ENCODE results near the gene ID3. TPM values are rescaled to one million over a fixed set of nuclear protein-coding genes. Genes with fewer than 3 reads are reported as not detected.

ID3 gene
- total and polyA plus RNA-seq, 8 donors = 79.4 to 1,101 (median 129) TPM

- H3K27me3 ChIP-seq = no peaks in the 10 kb centered on the region
- H3K4me3 ChIP-seq = no peak overlapping the region
Measured at GRCh38 chr1:23601968-23602876, 42.9 kb upstream of the ID3 start.

DNA sequence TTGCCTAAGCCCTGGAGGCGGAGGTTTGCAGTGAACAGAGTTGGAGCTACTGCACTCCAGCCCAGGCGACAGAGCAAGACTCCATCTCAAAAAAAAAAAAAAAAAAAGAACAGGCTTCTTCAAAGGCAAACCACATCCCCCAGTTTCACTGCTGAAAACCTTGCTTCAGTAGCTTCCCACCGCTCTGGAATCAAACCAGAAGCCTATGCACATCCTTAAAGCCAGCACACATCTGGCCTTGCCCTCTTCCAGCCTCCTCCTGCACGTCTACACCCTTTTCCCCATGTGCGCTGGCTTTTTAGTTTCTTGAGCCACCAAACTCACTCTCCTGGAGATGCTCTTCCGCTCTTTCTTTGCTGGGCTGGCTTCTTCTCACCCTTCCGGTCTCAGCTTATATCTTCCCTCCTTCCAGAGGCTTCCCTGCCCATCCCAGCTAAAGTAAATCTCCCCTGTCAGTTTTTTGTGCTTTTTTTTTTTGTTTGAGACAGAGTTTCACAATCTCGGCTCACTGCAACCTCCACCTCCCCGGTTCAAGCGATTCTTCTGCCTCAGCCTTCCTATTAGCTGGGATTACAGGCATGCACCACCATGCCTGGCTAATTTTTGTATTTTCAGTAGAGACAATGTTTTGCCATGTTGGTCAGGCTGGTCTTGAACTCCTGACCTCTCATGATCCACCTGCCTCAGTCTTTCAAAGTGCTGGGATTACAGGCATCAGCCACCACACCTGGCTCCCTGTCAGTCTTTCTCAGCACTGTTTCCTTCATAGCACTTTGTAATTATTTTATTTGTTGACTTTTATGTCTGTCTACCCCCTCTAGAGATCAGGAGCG, 42.0 kb upstream of the ID3 start:
- Histone ChIP-seq H3K4me1 (no peaks in the 10 kb centered on the region), H3K27ac (no peak overlapping the region), H3K36me3 (no peaks in the 10 kb centered on the region), H3K27me3 (no peaks in the 10 kb centered on the region), H3K4me3 (no peak overlapping the region), H3K9me3 (no peaks in the 10 kb centered on the region)
- intact Hi-C loops (cut with DNase I; ENCODE audit: low total_unique reads) = no loop called here
- 82 to 88% (median 85%) methylated on average over 11 of the region's 11 CpGs for WGBS, 5 donors
- no peak for DNase-seq
- TF ChIP-seq CTCF (IDR thresholded peaks at IDR 0.05) (no peak), POLR2AphosphoS5 (IDR thresholded peaks at IDR 0.05) (no peak), POLR2A (IDR thresholded peaks at IDR 0.05) (no peak), EP300 (IDR thresholded peaks at IDR 0.05) (no peak)

More at GRCh38 chr1:23601968-23602876, 42.9 kb upstream of the ID3 start:
- Histone ChIP-seq H3K36me3 (no peaks in the 10 kb centered on the region), H3K9me3 (no peaks in the 10 kb centered on the region), H3K27ac (no peak overlapping the region), H3K4me1 (no peaks in the 10 kb centered on the region)
- WGBS, 5 donors = 76 to 83% (median 82%) methylated on average over 10 of the region's 10 CpGs
- no peak for DNase-seq
- TF ChIP-seq POLR2AphosphoS5 (IDR thresholded peaks at IDR 0.05) = no peak
- no peak for TF ChIP-seq CTCF (IDR thresholded peaks at IDR 0.05)
- TF ChIP-seq EP300 (IDR thresholded peaks at IDR 0.05) = no peak
- no peak for TF ChIP-seq POLR2A (IDR thresholded peaks at IDR 0.05)
- intact Hi-C loops (cut with DNase I; ENCODE audit: low total_unique reads) = no loop called here

DNA sequence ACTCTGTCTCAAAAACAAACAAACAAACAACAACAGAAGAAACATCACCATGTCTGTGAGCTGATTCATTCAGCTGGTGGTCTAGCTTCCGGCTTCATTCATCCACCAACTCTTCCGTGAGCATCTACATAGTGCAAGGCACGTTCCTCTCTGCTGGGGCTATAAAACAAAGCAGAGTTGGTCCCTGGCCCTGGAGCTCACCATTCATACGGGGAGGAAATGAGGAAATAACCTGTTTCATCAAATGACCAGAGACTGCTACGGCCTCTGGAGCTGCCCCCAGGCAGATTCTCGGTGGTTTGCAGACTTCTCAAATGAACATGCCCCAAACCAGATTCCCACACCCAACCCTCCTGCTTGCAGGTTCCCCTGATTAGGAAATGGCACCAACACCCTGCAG, 41.0 kb upstream of the ID3 start:
- no peak for DNase-seq
- Histone ChIP-seq H3K27me3 (no peaks in the 10 kb centered on the region), H3K4me3 (no peak overlapping the region), H3K9me3 (no peaks in the 10 kb centered on the region), H3K4me1 (no peaks in the 10 kb centered on the region), H3K36me3 (no peaks in the 10 kb centered on the region), H3K27ac (no peak overlapping the region)
- intact Hi-C loops (cut with DNase I; ENCODE audit: low total_unique reads) = no loop called here
- WGBS, 5 donors = 73 to 83% (median 80%) methylated on average over 6 of the region's 6 CpGs
- TF ChIP-seq EP300 (IDR thresholded peaks at IDR 0.05) = no peak
- no peak for TF ChIP-seq CTCF (IDR thresholded peaks at IDR 0.05)
- TF ChIP-seq POLR2A (IDR thresholded peaks at IDR 0.05) = no peak
- no peak for TF ChIP-seq POLR2AphosphoS5 (IDR thresholded peaks at IDR 0.05)

- H3K36me3 ChIP-seq = no peaks in the 10 kb centered on the region
- no peaks in the 10 kb centered on the region for H3K9me3 ChIP-seq
- intact Hi-C loops (cut with DNase I; ENCODE audit: low total_unique reads) = no loop called here
- no peaks in the 10 kb centered on the region for H3K4me1 ChIP-seq
- no peak for DNase-seq
- H3K27ac ChIP-seq = no peak overlapping the region
- no peak overlapping the region for H3K4me3 ChIP-seq
- no peaks in the 10 kb centered on the region for H3K27me3 ChIP-seq
- TF ChIP-seq EP300 (IDR thresholded peaks at IDR 0.05) (no peak), CTCF (IDR thresholded peaks at IDR 0.05) (no peak), POLR2A (IDR thresholded peaks at IDR 0.05) (no peak), POLR2AphosphoS5 (IDR thresholded peaks at IDR 0.05) (no peak)
- WGBS, 5 donors = 71 to 89% (median 83%) methylated on average over 1 of the region's 1 CpG
Measured at GRCh38 chr1:23599125-23599524, 39.8 kb upstream of the ID3 start.

Data from stomach (tissue), 9 donors.